GM23338 (cell line): ENCODE data around the gene CCL13.

Source experiments
- CREB1 ChIP-seq: fragments of 250-450 bp; sonication (Bioruptor Pico); IDR thresholded peaks from 2 replicates; pipeline ENCODE4 v1.5.0; 2020; ENCODE audit warnings: low read depth, mild to moderate bottlenecking, moderate library complexity
- EZH2 ChIP-seq: fragments of 200-600 bp; sonication (generic); IDR thresholded peaks from one replicate; pipeline ENCODE4 v1.8.0; 2017; ENCODE audit warnings: antibody characterized with exemption, mild to moderate bottlenecking, low read depth; ENCODE audit not compliant: unreplicated experiment
- EZH2phosphoT487 ChIP-seq: fragments of 200-600 bp; sonication (generic); IDR thresholded peaks from one replicate; pipeline ENCODE4 v1.8.1; 2018; ENCODE audit warnings: antibody characterized with exemption; ENCODE audit not compliant: unreplicated experiment
- JUNB ChIP-seq: IDR thresholded peaks from one replicate; pipeline ENCODE4 v1.6.1; 2016; ENCODE audit warnings: antibody characterized with exemption; ENCODE audit not compliant: unreplicated experiment
- NANOG ChIP-seq: IDR thresholded peaks from 2 replicates; pipeline ENCODE4 v1.6.1; 2016; ENCODE audit warnings: antibody characterized with exemption, borderline replicate concordance
- POLR2AphosphoS5 ChIP-seq: IDR thresholded peaks from 2 replicates; pipeline ENCODE4 v1.6.1; 2016; ENCODE audit warnings: antibody characterized with exemption, low read depth
- TF ChIP-seq, protein P1 (sequence below), 2 experiments: fragments of 200-600 bp in 1 of 2; sonication (generic) in 1 of 2; conservative IDR thresholded peaks; 2 replicates each; pipeline versions ENCODE4 v1.5.1 to v1.6.1; 2016 to 2017; ENCODE audit warnings: antibody characterized with exemption in 2 of 2, low read depth in 2 of 2, mild to moderate bottlenecking in 2 of 2, moderate library complexity in 1 of 2
- TF ChIP-seq, protein P2 (sequence below): IDR thresholded peaks from one replicate; pipeline ENCODE4 v1.6.1; 2018; ENCODE audit warnings: antibody characterized with exemption; ENCODE audit not compliant: unreplicated experiment
- TF ChIP-seq, protein P3 (sequence below): fragments of 250-450 bp; sonication (Bioruptor Pico); IDR thresholded peaks from 2 replicates; pipeline ENCODE4 v1.5.0; 2020; ENCODE audit warnings: mild to moderate bottlenecking, moderate library complexity

DNA sequence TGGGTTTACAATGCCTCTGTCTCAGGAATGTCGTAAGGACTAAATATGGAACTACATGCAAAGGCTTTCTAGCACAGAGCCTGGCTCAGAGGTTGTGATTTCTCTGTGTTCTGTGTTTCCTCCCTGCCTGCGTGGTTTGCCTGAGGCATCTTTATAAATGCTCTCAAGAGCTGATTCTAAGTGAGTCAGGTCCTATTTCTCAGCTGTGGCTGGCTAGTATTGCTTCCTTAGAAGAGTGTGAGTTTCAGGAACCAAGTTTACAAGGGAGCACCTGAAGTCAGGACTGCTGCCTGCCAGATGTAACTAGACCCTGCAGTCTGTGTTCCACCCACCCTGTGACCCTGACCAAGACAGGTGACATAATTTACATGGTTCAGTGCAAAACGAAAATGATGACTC is 14.7 kb downstream of the CCL13 start:
- TF ChIP-seq JUNB, result no peak
- TF ChIP-seq, protein P1, sequence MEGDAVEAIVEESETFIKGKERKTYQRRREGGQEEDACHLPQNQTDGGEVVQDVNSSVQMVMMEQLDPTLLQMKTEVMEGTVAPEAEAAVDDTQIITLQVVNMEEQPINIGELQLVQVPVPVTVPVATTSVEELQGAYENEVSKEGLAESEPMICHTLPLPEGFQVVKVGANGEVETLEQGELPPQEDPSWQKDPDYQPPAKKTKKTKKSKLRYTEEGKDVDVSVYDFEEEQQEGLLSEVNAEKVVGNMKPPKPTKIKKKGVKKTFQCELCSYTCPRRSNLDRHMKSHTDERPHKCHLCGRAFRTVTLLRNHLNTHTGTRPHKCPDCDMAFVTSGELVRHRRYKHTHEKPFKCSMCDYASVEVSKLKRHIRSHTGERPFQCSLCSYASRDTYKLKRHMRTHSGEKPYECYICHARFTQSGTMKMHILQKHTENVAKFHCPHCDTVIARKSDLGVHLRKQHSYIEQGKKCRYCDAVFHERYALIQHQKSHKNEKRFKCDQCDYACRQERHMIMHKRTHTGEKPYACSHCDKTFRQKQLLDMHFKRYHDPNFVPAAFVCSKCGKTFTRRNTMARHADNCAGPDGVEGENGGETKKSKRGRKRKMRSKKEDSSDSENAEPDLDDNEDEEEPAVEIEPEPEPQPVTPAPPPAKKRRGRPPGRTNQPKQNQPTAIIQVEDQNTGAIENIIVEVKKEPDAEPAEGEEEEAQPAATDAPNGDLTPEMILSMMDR (conservative IDR thresholded peaks at IDR 0.05; ENCODE audit: low read depth in 2 of 2), result no peak
- TF ChIP-seq, protein P2, sequence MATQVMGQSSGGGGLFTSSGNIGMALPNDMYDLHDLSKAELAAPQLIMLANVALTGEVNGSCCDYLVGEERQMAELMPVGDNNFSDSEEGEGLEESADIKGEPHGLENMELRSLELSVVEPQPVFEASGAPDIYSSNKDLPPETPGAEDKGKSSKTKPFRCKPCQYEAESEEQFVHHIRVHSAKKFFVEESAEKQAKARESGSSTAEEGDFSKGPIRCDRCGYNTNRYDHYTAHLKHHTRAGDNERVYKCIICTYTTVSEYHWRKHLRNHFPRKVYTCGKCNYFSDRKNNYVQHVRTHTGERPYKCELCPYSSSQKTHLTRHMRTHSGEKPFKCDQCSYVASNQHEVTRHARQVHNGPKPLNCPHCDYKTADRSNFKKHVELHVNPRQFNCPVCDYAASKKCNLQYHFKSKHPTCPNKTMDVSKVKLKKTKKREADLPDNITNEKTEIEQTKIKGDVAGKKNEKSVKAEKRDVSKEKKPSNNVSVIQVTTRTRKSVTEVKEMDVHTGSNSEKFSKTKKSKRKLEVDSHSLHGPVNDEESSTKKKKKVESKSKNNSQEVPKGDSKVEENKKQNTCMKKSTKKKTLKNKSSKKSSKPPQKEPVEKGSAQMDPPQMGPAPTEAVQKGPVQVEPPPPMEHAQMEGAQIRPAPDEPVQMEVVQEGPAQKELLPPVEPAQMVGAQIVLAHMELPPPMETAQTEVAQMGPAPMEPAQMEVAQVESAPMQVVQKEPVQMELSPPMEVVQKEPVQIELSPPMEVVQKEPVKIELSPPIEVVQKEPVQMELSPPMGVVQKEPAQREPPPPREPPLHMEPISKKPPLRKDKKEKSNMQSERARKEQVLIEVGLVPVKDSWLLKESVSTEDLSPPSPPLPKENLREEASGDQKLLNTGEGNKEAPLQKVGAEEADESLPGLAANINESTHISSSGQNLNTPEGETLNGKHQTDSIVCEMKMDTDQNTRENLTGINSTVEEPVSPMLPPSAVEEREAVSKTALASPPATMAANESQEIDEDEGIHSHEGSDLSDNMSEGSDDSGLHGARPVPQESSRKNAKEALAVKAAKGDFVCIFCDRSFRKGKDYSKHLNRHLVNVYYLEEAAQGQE, result no peak
- no peak for TF ChIP-seq POLR2AphosphoS5
- TF ChIP-seq EZH2, result no peak
- TF ChIP-seq NANOG, result no peak
- TF ChIP-seq EZH2phosphoT487, result no peak
- TF ChIP-seq, protein P3, sequence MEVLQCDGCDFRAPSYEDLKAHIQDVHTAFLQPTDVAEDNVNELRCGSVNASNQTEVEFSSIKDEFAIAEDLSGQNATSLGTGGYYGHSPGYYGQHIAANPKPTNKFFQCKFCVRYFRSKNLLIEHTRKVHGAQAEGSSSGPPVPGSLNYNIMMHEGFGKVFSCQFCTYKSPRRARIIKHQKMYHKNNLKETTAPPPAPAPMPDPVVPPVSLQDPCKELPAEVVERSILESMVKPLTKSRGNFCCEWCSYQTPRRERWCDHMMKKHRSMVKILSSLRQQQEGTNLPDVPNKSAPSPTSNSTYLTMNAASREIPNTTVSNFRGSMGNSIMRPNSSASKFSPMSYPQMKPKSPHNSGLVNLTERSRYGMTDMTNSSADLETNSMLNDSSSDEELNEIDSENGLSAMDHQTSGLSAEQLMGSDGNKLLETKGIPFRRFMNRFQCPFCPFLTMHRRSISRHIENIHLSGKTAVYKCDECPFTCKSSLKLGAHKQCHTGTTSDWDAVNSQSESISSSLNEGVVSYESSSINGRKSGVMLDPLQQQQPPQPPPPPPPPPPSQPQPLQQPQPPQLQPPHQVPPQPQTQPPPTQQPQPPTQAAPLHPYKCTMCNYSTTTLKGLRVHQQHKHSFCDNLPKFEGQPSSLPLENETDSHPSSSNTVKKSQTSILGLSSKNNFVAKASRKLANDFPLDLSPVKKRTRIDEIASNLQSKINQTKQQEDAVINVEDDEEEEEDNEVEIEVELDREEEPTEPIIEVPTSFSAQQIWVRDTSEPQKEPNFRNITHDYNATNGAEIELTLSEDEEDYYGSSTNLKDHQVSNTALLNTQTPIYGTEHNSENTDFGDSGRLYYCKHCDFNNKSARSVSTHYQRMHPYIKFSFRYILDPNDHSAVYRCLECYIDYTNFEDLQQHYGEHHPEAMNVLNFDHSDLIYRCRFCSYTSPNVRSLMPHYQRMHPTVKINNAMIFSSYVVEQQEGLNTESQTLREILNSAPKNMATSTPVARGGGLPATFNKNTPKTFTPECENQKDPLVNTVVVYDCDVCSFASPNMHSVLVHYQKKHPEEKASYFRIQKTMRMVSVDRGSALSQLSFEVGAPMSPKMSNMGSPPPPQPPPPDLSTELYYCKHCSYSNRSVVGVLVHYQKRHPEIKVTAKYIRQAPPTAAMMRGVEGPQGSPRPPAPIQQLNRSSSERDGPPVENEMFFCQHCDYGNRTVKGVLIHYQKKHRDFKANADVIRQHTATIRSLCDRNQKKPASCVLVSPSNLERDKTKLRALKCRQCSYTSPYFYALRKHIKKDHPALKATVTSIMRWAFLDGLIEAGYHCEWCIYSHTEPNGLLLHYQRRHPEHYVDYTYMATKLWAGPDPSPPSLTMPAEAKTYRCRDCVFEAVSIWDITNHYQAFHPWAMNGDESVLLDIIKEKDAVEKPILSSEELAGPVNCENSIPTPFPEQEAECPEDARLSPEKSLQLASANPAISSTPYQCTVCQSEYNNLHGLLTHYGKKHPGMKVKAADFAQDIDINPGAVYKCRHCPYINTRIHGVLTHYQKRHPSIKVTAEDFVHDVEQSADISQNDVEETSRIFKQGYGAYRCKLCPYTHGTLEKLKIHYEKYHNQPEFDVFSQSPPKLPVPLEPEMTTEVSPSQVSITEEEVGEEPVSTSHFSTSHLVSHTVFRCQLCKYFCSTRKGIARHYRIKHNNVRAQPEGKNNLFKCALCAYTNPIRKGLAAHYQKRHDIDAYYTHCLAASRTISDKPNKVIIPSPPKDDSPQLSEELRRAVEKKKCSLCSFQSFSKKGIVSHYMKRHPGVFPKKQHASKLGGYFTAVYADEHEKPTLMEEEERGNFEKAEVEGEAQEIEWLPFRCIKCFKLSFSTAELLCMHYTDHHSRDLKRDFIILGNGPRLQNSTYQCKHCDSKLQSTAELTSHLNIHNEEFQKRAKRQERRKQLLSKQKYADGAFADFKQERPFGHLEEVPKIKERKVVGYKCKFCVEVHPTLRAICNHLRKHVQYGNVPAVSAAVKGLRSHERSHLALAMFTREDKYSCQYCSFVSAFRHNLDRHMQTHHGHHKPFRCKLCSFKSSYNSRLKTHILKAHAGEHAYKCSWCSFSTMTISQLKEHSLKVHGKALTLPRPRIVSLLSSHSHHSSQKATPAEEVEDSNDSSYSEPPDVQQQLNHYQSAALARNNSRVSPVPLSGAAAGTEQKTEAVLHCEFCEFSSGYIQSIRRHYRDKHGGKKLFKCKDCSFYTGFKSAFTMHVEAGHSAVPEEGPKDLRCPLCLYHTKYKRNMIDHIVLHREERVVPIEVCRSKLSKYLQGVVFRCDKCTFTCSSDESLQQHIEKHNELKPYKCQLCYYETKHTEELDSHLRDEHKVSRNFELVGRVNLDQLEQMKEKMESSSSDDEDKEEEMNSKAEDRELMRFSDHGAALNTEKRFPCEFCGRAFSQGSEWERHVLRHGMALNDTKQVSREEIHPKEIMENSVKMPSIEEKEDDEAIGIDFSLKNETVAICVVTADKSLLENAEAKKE, result no peak
- no peak for TF ChIP-seq CREB1 (CRISPR knock-in tag)
